ENCODE results near the gene MKNK1.

The MKNK1 gene

GRCh38 chr1:46575778-46576177, 28.3 kb downstream of the MKNK1 start:
- H3K9me3 ChIP-seq (ENCODE audit: control insufficient read depth, insufficient read depth, low read depth, low read length): no peaks in the 10 kb centered on the region
- H3K4me3 ChIP-seq (ENCODE audit: low read depth, low read length): no peak overlapping the region
- H3K4me1 ChIP-seq (ENCODE audit: control insufficient read depth, insufficient read depth, low read length): peaks cover 13% of the 10 kb centered on the region
- H3K36me3 ChIP-seq (ENCODE audit: control insufficient read depth, insufficient read depth, low read length): peaks cover 22% of the 10 kb centered on the region; the same call in 1 of the 2 replicates
- no peaks in the 10 kb centered on the region for H3K27me3 ChIP-seq (ENCODE audit: control insufficient read depth, insufficient read depth, low read length)
- no peak overlapping the region for H3K9ac ChIP-seq (ENCODE audit: low read length)
- 0 out of 2 replicates have a peak overlapping the region, but pooled peaks have one; percentile 28 for H3K27ac ChIP-seq (ENCODE audit: low read depth, low read length)

DNA sequence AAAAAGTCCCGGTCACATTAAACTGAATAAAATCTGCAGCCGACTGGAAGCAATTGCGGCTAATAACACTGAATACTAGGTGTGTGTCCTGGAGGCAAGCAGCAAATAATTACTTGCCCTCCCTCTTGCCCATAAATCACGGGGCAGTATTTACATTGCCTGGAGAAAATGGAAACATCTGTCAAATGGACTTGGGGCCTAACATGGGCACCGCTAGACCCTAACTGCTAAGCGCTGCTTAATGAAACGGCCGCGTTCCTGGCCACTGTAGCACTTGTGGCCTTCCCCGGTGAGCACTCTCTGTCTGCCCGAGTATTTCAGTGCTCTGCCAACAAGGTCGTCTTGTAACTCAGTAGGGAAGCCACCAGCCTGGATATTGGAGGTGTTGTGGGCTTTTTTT, 28.8 kb downstream of the MKNK1 start:
- Histone ChIP-seq H3K9me3 (ENCODE audit: control insufficient read depth, insufficient read depth, low read depth, low read length) (no peaks in the 10 kb centered on the region), H3K27me3 (ENCODE audit: control insufficient read depth, insufficient read depth, low read length) (no peaks in the 10 kb centered on the region), H3K9ac (ENCODE audit: low read length) (no peak overlapping the region), H3K27ac (ENCODE audit: low read depth, low read length) (0 out of 2 replicates have a peak overlapping the region, but pooled peaks have one; percentile 28), H3K36me3 (ENCODE audit: control insufficient read depth, insufficient read depth, low read length) (peaks cover 17% of the 10 kb centered on the region; the same call in 1 of the 2 replicates), H3K4me3 (ENCODE audit: low read depth, low read length) (no peak overlapping the region), H3K4me1 (ENCODE audit: control insufficient read depth, insufficient read depth, low read length) (peaks cover 13% of the 10 kb centered on the region)

DNA sequence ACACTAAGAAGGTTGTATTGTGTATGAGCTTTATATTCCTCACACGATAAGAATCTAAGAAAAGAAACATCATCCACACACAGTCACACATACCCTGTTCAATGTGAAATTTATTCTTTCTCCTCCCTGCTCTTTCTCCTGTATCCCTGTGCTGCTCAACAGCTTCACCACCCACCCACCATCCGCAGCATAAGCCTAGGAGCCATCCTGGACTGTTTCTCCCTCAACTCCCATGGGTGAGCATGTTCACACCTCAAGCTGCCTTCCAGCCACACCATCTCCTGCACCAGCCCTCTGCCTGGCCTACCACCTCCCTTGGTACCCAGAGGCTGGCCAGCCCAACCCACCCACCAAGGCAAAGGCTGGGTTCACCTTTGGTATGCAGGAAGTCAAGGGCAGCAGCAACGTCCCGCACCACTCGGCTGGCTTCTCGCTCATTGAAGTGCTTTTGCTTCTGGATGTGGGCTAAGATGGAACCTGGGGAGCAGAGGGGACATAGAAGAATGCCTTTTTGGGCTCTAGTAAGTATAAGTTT, 32.3 kb downstream of the MKNK1 start:
- Histone ChIP-seq H3K9me3 (ENCODE audit: control insufficient read depth, insufficient read depth, low read depth, low read length) (no peaks in the 10 kb centered on the region), H3K27ac (ENCODE audit: low read depth, low read length) (no peak overlapping the region), H3K4me1 (ENCODE audit: control insufficient read depth, insufficient read depth, low read length) (peaks cover 13% of the 10 kb centered on the region), H3K4me3 (ENCODE audit: low read depth, low read length) (no peak overlapping the region), H3K9ac (ENCODE audit: low read length) (no peak overlapping the region), H3K36me3 (ENCODE audit: control insufficient read depth, insufficient read depth, low read length) (0 out of 2 replicates have a peak, but pooled peaks cover 7% of the 10 kb centered on the region), H3K27me3 (ENCODE audit: control insufficient read depth, insufficient read depth, low read length) (no peaks in the 10 kb centered on the region)

DNA sequence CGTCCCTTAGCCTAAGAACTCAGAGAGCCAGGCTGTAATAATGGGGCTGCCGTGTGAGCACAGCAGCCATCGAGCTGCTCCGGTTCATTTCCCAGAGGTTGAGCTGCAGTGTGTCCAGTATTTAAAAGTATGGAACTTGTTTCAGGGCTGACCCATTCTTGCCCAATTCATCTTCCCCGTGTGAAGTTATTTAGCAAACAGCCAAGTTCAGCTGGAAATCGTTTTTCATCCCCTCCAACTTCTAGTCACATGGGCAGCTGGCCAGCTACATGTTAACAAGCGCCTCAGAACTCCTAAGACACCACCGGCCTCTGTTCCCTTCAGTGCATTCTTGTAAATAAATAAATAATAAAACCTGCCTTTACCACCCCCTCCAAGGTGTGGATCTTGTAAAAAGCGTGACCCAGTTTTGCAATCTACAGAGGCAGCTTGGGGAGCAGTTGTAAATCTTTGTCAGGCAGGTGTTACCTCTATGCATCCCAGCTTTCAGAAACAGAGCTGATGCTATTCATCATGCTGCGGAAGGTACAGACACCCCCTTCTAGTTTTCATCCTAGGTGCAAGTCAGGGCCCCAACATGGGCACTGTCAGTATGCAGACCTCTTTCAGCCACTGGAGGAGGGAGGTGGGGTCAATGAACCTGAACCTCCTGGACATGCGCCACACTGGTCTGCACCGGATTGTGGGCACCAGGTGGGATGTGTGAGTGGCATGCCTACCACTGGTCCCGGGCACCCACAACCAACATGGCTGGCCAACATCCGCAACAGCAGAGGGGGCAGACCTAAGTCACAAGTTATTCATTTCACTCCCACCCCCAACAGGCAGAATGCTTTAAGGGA, 34.0 kb downstream of the MKNK1 start:
- H3K9ac ChIP-seq (ENCODE audit: low read length): no peak overlapping the region

DNA sequence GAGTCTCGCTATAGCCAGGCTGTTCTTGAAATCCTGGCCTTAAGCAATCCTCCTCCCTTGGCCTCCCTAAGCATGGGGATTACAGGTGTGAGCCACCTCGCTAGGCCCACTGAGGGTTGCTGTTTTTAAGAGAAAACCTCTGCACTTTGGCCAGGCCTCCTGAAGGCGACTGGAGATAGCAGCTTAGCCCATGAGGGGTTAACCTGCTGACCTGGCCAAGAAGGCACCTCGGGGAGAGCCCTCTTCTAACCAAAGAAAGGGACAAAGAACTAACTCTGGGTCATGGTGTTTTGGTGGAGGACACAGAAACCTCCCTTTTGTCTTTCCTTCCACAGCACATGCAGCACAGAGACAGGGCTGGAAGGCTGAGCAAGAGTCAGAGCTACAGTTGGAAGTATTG, 35.0 kb downstream of the MKNK1 start:
- no peak overlapping the region for H3K27ac ChIP-seq (ENCODE audit: low read depth, low read length)
- no peaks in the 10 kb centered on the region for H3K9me3 ChIP-seq (ENCODE audit: control insufficient read depth, insufficient read depth, low read depth, low read length)
- no peaks in the 10 kb centered on the region for H3K27me3 ChIP-seq (ENCODE audit: control insufficient read depth, insufficient read depth, low read length)
- H3K4me3 ChIP-seq (ENCODE audit: low read depth, low read length): no peak overlapping the region
- no peak overlapping the region for H3K9ac ChIP-seq (ENCODE audit: low read length)
- no peaks in the 10 kb centered on the region for H3K4me1 ChIP-seq (ENCODE audit: control insufficient read depth, insufficient read depth, low read length)
- H3K36me3 ChIP-seq (ENCODE audit: control insufficient read depth, insufficient read depth, low read length): peaks cover 7% of the 10 kb centered on the region

More for the DNA sequence above, 34.0 kb downstream of the MKNK1 start:
- Histone ChIP-seq H3K9me3 (ENCODE audit: control insufficient read depth, insufficient read depth, low read depth, low read length) (no peaks in the 10 kb centered on the region), H3K27ac (ENCODE audit: low read depth, low read length) (no peak overlapping the region), H3K4me1 (ENCODE audit: control insufficient read depth, insufficient read depth, low read length) (peaks cover under 1% of the 10 kb centered on the region; the same call in 1 of the 2 replicates), H3K36me3 (ENCODE audit: control insufficient read depth, insufficient read depth, low read length) (peaks cover 4% of the 10 kb centered on the region; the same call in 1 of the 2 replicates), H3K27me3 (ENCODE audit: control insufficient read depth, insufficient read depth, low read length) (no peaks in the 10 kb centered on the region), H3K4me3 (ENCODE audit: low read depth, low read length) (no peak overlapping the region)

GRCh38 chr1:46568461-46568891, 35.6 kb downstream of the MKNK1 start:
- H3K4me1 ChIP-seq (ENCODE audit: control insufficient read depth, insufficient read depth, low read length): no peaks in the 10 kb centered on the region
- H3K4me3 ChIP-seq (ENCODE audit: low read depth, low read length): no peak overlapping the region
- H3K27me3 ChIP-seq (ENCODE audit: control insufficient read depth, insufficient read depth, low read length): no peaks in the 10 kb centered on the region
- no peak overlapping the region for H3K27ac ChIP-seq (ENCODE audit: low read depth, low read length)
- no peaks in the 10 kb centered on the region for H3K9me3 ChIP-seq (ENCODE audit: control insufficient read depth, insufficient read depth, low read depth, low read length)
- H3K9ac ChIP-seq (ENCODE audit: low read length): no peak overlapping the region
- H3K36me3 ChIP-seq (ENCODE audit: control insufficient read depth, insufficient read depth, low read length): peaks cover 7% of the 10 kb centered on the region

GRCh38 chr1:46563341-46563740, 40.7 kb downstream of the MKNK1 start:
- peaks cover 4% of the 10 kb centered on the region for H3K4me1 ChIP-seq (ENCODE audit: control insufficient read depth, insufficient read depth, low read length)
- H3K27me3 ChIP-seq (ENCODE audit: control insufficient read depth, insufficient read depth, low read length): no peaks in the 10 kb centered on the region
- no peak overlapping the region for H3K4me3 ChIP-seq (ENCODE audit: low read depth, low read length)
- H3K36me3 ChIP-seq (ENCODE audit: control insufficient read depth, insufficient read depth, low read length): peaks cover 16% of the 10 kb centered on the region
- no peak overlapping the region for H3K9ac ChIP-seq (ENCODE audit: low read length)
- H3K27ac ChIP-seq (ENCODE audit: low read depth, low read length): no peak overlapping the region
- H3K9me3 ChIP-seq (ENCODE audit: control insufficient read depth, insufficient read depth, low read depth, low read length): no peaks in the 10 kb centered on the region

GRCh38 chr1:46562498-46562897, 41.6 kb downstream of the MKNK1 start:
- H3K27ac ChIP-seq (ENCODE audit: low read depth, low read length): no peak overlapping the region

DNA sequence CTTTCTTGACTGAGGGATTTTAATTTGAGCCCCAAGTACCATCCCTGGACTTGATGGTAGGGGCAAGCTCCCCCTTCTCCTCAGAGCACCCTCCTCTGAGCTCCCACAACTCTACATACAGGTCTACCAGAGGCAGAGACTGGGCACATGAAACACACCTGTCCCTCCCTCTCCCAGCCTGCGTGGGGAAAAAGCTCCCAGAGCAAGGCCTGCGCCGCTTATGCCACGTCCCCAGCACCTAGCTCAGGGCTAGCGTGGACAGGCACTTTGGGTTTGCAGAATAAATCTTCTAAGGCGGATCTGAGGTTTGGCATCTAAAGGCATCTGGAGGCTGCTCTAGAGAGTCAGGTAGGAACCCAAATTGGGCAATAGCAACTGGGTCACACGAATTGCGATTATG, 45.1 kb downstream of the MKNK1 start:
- Histone ChIP-seq H3K36me3 (ENCODE audit: control insufficient read depth, insufficient read depth, low read length) (peaks cover 9% of the 10 kb centered on the region), H3K9me3 (ENCODE audit: control insufficient read depth, insufficient read depth, low read depth, low read length) (no peaks in the 10 kb centered on the region), H3K9ac (ENCODE audit: low read length) (peak overlapping the region; percentile 2), H3K4me1 (ENCODE audit: control insufficient read depth, insufficient read depth, low read length) (peaks cover 11% of the 10 kb centered on the region), H3K4me3 (ENCODE audit: low read depth, low read length) (no peak overlapping the region), H3K27ac (ENCODE audit: low read depth, low read length) (no peak overlapping the region), H3K27me3 (ENCODE audit: control insufficient read depth, insufficient read depth, low read length) (no peaks in the 10 kb centered on the region)

More at GRCh38 chr1:46562498-46562897, 41.6 kb downstream of the MKNK1 start:
- no peaks in the 10 kb centered on the region for H3K27me3 ChIP-seq (ENCODE audit: control insufficient read depth, insufficient read depth, low read length)
- H3K9ac ChIP-seq (ENCODE audit: low read length): no peak overlapping the region
- H3K4me1 ChIP-seq (ENCODE audit: control insufficient read depth, insufficient read depth, low read length): peaks cover 11% of the 10 kb centered on the region
- H3K4me3 ChIP-seq (ENCODE audit: low read depth, low read length): no peak overlapping the region
- no peaks in the 10 kb centered on the region for H3K9me3 ChIP-seq (ENCODE audit: control insufficient read depth, insufficient read depth, low read depth, low read length)
- peaks cover 16% of the 10 kb centered on the region for H3K36me3 ChIP-seq (ENCODE audit: control insufficient read depth, insufficient read depth, low read length)

- Histone ChIP-seq H3K4me3 (ENCODE audit: low read depth, low read length) (no peak overlapping the region), H3K9me3 (ENCODE audit: control insufficient read depth, insufficient read depth, low read depth, low read length) (no peaks in the 10 kb centered on the region)
Observed at GRCh38 chr1:46558141-46558963, 45.7 kb downstream of the MKNK1 start.

More at GRCh38 chr1:46558141-46558963, 45.7 kb downstream of the MKNK1 start:
- H3K9ac ChIP-seq (ENCODE audit: low read length): peak overlapping the region; percentile 2
- peaks cover 9% of the 10 kb centered on the region for H3K36me3 ChIP-seq (ENCODE audit: control insufficient read depth, insufficient read depth, low read length)
- H3K27me3 ChIP-seq (ENCODE audit: control insufficient read depth, insufficient read depth, low read length): no peaks in the 10 kb centered on the region
- peaks cover 11% of the 10 kb centered on the region for H3K4me1 ChIP-seq (ENCODE audit: control insufficient read depth, insufficient read depth, low read length)
- no peak overlapping the region for H3K27ac ChIP-seq (ENCODE audit: low read depth, low read length)

Data from HUES6 (cell line).